Inflammatory macrophage treated with lipopolysaccharide for 1 hour (primary cell): ENCODE data around the gene MSTO1.
"Not testable (repeated sequence)": the region's sequence is repeated elsewhere in the genome, so short reads cannot be mapped to it uniquely, and the experiment has no call there.

Experiments
- DNase-seq, 2 donors: peaks; one replicate each; pipeline ENCODE4 v3.0.0-alpha.2; 2020 to 2022

MSTO1 gene

DNA sequence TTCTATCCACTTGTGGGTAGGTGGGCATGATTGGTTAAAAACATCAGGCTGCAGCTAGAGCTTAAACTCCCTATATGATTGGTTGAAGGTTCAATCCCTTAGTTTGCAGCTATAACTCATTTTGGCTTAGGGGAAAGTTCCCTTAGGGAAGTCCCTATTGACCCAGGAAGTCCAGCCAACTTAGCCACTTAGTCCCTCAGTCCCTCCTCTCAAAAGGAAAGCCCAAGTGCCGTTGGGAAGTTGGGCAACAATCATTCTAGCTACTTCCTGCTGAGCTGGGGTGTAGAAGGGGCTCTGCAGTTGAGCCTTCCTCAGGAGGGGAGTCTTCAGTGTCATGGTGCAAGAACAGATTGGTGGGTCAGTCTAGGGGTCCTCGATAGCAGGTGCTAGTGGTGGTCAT is 12.2 kb downstream of the MSTO1 start:
- peak; percentile 44 to 50 for DNase-seq

DNA sequence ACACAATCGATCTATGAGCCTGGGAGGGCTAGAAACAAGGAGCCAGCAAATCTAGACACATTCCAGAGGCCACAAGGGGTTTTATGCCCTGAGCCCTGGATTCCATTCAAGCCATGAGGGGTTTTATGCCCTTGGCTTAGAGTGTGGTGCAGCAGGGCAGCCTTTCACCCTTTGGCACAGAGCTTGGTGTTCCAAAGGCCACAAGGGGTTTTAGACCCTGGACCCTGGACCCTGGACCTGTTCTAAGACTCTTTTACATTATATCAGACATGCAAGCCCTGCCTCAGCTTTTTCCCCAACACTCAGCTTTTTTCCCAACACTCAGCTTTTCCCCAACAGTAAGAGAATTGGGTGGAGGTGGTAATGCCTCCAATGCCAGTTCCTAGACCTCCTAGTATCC is 13.3 kb downstream of the MSTO1 start:
- no peak for DNase-seq

DNA sequence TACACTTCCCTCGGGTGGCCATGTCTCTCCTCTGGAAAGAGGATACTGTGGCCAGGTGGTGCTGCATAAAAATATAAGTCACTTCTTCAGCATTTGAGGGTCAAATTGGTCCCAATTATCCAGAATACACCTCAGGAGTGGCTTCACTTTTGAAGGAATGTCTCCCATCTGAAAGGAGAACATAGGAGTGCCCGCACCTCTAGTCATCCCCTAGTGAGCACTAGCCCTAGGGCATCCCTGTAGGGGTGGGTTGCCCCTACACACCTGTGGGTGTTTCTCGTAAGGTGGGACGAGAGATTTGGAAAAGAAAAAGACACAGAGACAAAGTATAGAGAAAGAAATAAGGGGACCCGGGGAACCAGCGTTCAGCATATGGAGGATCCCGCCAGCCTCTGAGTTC is 16.4 kb downstream of the MSTO1 start:
- DNase-seq = not testable (repeated sequence)

DNA sequence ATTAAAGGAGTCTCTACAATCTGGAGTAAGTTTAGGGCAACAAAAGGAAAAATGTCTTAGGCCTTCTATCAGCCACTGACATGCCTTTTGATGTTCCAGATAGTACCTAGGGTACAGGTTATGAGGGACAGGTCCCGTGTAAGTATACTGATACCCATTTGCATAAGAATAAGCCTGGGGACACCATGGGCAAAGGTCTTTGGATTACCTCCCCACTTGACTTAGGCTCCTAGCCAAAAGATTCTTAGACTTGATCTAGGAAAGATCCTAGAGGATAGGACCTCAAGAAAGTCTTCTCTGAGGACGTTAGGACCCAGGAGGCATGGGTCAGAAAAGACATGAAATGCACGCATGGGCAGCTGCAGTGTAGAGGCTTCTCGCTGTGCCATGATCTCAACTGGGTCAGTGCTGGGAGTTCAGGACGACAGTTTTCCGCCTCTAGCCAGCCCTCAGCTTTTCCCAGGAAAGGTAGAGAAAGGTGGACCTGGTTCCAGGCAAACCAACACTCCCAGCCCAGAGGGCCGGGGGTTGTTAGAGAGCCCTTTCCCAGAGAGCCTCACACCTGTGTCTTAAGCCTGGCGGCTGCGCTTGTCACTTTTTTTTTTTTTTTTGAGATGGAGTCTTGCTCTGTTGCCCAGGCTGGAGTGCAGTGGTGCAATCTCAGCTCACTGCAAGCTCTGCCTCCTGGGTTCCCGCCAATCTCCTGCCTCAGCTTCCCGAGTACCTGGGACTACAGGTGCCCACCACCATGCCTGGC is 26.6 kb downstream of the MSTO1 start:
- DNase-seq = no peak

DNA sequence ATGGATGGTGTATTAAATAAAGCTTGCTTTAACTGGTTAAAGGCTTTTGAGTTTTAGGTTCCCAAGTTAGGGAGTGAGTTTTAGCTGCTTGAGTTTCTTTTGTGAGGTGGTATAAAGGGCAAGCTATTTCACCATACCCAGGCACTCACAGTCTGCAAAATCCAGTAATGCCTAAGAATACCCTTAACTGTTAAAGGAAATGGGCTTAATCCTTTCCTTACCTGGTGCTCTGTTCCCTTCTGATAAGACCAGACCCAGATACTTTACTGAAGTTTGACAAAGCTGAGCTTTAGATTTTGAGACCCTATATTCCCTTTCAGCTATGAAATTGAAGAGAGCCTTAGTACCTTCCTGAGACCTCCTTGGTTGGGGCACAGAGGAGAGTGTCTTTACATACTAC is 30.3 kb downstream of the MSTO1 start:
- DNase-seq = no peak

DNA sequence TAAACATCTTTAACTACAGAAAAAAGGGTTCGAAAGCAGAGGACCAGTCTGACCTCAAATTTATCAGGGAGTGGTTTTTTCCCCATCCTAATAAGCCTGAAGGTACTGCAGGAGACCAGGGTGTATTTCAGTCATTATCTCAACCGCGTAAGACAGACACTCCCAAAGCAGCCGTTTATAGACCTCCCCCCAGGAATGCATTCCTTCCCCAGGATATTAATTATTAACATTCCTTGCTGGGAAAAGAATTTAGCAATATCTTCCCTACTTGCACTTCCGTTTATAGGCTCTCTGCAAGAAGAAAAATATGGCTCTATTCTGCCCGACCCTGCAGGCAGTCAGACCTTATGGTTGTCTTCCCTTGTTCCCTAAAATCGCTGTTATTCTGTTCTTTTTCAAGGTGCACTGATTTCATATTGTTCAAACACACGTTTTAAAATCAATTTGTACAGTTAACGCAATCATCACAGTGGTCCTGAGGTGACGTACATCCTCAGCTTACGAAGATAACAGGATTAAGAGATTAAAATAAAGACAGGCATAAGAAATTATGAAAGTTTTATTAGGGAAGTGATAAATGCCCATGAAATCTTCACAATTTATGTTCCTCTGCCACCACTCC is 32.7 kb downstream of the MSTO1 start:
- not testable (repeated sequence) for DNase-seq

DNA sequence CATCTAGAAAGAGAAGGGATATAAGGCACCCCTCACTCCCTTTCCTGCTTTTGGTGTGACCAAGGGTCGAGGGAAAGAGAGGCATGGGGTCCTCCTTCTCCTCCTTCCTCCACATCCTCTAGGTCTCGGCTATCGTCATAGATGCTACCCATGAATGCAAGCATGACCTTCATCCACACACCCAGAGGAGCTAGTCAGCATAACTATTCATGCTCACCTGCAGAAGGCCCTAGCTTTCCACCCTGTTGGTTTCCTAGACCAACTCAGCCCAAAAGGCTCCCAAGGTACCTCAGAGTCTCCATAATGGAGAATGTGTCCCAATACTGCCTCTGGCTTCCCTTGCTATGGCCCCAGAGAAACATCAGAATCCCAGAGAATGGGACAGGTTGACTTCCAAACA is 33.2 kb downstream of the MSTO1 start:
- no peak for DNase-seq

DNA sequence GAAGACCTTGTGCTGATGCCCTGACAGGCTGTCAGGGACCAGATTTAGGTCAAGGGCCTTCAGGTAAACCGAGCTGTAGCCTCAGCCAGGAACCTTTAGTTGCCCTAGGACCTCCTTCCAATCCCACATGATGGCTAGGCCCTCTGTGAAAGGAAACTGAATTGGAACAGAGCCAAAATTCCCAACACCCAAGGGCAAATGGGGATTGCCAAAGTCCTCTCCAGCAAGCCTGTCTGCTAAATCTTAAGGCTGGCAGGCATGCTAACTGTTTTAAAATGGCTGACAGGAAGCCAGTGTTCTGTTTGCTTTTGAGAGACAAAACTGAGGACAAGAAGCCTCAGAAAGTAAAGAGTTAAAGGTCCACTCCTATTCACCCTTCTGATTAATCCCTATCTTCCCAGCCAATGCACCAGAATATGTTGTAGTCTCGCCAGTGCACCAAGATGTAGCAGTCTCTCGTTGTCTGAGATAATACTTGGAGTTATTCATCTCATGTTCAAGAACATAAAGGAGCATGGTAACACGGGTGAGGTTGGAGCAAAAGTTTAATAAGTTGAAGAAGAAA is 35.1 kb downstream of the MSTO1 start:
- DNase-seq = no peak

DNA sequence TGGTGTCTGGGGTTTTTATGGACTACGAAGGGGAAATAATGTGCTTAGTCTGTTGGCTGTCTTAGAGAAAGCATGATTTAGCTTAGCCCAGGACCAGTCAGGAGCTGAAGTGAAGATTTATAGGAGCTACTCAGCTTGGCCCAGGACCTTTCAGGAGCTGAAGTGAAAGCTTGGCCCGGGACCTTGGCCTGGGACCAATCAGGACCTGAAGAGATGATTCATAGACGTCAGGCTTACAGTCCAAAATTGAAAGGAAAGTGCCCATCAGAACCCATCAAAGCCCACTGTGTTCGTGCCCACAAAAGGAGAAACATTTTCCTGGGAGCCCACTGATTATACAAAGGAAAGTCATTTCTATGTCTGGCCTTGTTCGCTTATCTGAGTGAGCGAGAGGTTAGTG is 35.6 kb downstream of the MSTO1 start:
- no peak for DNase-seq

DNA sequence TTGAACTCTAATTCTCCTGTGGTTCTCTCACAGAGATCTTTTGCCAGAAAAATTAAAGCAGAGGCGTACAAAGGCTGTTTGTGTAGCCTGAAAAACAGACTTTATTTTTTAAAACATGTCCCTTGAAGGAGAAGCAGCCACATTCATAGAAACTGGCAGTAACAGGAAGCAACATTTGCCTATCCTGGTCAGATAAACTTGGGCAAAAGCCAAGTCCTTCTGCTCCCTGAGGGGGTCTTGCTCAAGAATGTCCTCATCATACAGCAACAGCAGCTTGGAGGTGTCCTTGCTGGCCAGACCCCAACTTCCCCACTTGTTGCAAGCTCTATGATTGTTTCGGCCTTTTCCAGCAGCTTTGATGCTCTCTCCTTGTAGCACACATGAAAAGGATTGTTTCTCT is 36.3 kb downstream of the MSTO1 start:
- peak; percentile 63 to 64 for DNase-seq

DNA sequence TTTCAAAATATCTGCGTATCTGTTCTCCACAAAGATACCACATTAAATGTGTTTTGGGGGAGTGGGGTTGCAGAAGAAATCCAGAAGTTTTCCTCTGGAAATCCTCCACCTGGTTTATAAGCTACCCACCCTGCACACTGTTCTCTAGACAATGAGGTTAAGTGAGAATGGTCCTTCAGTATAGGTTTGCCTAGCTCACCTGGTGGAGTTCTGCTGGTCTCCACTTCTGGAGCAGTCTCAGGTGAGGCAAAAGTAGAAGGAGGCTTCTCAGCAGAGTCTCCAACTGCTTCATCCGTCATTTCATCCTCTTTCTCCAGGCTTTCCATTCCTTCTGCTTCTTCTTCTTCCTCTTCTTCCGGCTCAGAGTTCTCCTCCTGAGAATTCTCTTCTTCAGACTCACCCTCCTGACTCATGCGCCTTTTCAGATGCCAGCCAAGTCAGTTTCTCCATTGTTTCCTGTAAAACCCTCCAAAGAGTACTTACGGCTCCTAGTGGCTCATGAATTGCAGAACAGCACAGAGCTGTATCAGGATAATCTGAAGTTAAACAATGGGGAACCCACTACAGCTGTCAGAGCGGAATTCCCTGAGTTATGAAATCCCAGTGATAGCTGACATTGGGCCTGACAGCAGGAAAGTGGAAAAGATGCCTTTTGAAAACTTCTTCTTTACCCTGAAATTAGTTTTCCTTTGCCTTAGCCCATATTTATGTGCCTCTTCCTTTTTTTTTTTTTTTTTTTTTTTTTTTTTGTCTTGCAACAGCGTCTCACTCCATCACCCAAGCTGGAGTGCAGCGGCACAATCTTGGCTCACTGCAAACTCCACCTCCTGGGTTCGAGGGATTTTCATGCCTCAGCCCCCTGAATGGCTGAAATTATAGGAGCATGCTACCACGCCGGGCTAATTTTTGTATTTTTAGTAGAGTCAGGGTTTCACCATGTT is 38.5 kb downstream of the MSTO1 start:
- peak; percentile 98 for DNase-seq

DNA sequence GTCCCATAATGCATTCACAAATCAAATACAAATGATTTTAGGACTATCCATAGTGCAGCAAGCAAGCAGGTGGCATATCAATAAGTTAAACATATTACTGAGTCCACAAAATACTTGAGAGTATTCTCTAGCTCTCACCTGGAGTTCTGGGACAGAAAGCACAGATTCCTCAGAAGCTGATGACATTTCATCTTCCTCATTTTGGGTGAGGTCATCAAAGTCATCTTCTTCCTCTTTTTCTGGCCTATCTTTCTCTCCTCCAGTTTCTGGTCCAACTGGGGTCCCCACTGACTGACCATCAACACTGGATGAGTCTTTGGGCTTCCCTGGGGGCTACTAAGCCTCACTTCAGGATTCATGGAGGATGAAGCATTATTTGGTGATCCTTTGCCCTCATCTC is 39.7 kb downstream of the MSTO1 start:
- DNase-seq = peak; percentile 69

DNA sequence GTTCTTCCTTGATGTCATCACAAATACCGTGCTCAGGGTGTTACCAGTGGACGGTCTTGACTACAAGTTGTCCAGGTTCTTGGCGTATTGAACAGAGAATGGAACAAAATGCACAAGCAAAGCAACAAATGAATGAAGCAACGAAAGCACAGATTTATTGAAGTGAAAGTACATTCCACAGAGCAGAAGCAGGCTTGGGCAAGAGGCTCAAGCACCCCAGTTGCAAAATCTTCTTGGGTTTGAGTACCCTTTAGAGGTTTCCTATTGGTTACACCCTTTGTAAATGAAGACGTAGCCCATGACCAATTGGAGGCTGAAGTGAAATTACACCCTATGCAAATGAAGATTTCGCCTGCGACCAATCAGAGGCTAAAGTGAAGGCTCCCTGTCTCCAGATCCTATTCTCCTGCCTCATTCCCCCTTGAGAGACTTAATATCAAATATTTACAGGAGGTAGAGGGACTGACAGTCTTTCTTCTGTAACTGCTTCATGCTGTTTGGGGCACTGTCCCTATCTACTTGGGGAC is 40.3 kb downstream of the MSTO1 start:
- DNase-seq = peak; percentile 34 to 41

DNA sequence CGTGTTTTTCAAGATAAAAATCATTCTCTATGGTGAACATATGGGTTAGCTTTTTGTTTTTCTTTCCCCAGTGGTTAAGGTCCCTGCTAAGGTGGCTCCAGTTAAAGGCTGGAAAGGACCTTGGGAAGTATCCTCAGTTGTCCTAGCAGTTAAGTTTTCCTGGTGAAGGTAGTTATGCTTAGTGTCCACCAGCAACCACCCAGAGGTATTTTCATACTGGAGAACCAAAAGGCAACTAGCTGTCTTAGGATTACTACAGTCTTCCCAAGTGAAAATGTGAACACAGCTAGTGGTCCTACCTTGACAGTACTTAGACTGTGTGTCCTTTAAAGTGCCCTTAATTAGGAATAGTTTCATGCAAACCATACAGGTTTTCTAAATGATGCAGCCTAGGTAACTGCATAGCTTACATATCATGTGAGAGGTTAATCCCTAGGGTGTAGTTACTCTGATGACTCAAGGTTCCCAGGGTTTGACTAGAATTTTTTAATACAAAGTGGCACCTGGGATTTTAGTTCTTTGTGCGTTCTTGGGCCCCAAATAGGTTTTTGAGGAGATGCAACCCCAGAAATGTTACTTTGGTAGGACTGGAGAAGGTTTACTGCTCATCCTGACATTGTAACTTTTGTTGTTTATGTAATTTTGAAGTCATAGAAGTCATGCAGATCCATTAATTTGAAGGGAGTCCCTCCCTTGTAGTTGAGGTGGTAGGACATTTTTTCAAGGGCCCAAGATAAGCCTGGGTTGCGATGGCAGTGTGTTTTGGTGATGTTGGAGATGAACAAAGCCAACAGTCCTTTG is 42.0 kb downstream of the MSTO1 start:
- no peak for DNase-seq

DNA sequence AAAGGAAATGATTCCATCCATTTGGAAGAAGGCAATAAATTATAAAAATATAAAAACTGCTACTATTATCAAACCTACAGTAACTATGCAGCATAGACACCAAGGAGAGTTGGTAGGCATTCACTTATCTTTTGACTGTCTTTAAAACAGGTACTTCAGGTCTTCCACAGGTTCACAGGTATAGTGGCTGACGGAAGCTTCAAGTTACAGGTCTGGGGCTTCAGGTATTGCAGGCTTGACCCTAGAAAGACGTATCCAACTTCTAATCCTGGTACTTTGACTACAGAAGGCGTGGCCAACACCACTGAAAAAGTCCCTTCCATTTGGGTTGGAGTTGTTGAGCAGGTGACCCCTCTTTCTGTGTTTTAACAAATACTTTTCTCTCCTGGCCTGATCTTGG is 42.9 kb downstream of the MSTO1 start:
- DNase-seq = no peak

DNA sequence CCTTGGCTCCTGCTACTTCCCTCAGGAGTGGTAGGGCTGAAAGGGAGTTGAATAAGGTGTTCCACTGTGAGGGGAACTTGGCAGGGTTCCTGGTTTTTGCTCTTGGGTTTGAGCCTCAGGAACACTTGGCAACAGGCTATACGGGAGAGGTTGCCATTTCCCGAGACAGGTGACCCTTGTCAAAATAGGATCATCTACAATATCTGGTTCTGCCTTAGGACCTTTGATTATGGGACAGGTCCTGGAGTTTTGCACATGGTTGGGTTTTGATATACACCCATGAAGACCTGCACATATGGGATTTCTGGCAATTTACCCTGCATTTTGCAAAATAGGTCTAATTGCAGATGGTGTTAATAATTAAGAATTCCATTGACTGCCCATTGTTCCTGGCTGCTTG is 47.4 kb downstream of the MSTO1 start:
- no peak for DNase-seq

DNA sequence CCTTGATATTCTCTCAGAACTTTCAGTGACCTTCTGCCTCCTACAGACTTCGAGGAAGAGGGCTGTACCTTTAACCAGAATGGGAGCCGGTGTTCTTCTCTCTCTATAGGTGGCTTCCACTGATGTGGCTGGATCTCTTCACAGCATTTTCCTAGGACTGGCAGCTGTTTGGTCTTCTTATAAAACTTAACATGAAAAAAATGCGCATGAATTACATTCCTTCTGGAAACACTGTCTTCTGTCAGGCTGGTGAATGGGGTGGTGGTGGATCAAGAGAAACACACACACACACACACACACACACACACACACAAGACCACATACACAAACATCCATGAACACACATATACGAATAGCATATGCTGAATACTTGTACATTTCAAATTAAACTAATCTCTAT is 51.2 kb downstream of the MSTO1 start:
- DNase-seq = not testable (repeated sequence)
